GM19351 (cell line): ENCODE data around the gene CTU1.
"Not testable (repeated sequence)": the region's sequence is repeated elsewhere in the genome, so short reads cannot be mapped to it uniquely, and the experiment has no call there.

Experiments
- ATAC-seq: cut with Tn5 transposase; IDR thresholded peaks from one replicate; pipeline ENCODE4 v1.9.1; 2021; ENCODE audit warnings: mild to moderate bottlenecking, moderate library complexity; ENCODE audit not compliant: unreplicated experiment

CTU1 gene

DNA sequence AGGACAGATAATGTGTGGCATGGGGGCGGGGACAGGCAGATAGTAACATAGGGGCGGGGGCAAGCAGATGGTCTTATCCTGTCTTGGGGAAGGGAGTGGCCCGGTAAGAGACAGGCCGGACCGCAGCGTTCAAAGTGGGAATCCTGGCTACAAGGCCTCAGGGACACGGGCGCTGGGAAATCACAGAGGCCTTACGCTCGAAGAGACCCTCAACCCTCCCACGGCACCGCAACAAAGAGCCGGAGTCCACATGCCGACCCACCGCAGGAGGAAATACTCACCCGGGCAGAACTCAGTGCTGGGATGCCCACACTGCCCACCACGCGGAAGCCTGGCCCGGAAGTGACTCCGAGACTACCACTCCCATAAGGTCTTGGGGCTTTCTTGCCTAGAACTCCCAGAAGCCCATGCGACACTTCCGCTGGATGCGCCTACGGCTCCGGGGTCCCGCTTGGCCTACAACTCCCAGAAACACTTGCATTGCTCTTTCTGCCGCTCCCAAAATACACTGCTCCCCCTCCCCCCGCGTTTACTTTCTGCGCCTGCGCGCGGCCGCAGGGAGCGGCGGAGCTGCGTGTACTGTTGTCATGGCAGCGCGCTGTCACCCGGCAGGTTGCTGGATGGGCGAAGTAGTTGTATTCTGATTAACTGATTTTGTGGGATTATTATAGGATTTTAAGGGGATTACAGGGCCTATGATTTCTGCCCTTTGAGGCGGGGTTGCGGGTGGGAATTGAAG, at the start of gene CTU1:
CTU1 (minus strand) TSS at position 344 of the 739 bp plus-strand sequence. CDS start 3,840 bp downstream, outside the sequence.
- peak; percentile 94 for ATAC-seq

DNA sequence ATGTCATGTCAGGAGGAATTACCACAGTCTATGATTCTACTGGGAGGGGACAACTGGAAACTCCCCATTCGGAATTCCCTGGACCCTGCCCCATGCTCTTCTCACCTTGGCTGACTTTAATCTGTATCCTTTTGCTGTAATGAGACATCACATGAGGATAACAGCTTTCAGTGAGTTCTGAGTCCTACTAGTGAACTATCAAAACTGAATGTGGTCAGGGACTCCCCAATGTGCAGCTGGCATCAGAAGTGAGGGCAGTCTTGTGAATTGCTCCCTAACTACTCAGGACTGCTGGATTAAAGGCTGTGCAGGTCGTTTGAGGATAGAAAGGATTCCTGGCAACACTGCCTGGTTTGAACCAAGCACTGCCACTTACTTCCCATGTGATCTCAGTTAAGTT, 49.1 kb upstream of the CTU1 start:
- no peak for ATAC-seq

DNA sequence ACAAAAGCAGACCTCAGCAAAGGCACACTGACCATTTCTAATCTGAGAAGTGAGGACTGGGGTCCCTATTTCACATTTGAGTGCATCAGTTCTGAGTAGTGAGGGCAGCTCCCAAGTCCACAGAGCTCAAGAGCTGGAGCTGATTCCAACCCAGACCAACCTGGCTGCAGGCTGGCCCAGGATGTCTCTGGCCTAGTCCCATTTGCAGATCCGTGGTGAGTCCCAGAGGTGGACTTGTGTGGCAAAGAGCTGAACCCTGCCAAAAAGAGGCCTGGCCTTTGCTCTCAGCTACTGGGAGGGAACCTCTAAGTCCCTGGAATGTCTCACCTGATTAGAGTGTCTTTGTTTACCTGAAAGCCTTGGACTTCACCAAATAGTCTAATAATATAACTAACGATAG, 48.5 kb upstream of the CTU1 start:
- ATAC-seq: no peak

DNA sequence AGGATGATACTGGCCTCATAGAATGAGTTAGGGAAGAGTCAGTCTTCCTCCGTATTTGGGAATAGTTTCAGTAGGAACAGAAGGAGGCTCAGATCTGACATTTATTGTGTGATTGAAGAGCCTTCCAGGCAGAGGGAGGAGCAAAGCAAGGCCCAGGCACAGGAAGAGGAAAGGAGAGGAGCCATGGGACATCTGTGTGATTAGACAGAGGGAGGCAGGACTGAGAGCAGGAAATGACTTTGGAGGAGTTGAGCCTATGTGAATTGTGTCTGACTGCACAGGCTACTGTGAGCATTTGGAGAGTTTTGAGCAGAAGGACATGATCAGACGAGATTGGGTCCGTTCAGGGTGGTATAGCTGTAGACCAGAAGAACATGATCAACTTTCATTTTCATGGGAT, 42.4 kb upstream of the CTU1 start:
- ATAC-seq: no peak

DNA sequence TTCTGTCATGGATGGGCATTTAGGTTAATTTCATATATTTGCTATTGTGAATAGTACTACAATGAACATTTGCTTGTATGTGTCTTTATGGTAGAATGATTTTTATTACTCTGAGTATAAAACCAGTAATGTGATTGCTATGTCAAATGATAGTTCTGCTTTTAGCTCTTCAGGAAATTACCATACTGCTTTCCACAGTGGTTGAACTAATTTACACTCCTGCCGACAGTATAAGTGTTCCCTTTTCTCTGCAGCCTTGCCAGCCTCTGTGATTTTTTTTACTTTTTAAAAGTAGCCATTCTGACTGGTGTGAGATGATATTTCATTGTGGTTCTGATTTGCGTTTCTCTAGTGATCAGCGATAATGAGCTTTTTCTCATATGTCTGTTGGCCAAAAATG, 40.4 kb upstream of the CTU1 start:
- ATAC-seq: no peak

DNA sequence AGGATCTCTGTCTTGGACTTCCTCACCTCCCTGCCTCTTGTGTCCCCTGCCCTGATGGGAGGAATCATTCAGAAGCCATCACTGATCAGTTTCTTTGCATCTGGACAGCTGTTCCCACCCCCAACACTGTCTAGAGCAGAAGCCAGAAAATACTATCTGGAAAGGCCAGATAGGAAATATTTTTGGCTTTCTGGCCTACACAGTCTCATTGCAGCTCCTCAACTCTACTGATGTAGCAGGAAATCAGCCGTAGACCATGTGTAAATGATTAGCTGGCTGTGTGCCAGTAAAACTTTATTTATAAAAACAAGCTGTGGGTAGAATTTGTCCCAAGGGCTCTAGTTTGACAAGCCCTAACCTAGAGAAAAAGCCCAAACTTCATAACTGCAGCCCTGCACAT, 39.5 kb upstream of the CTU1 start:
- no peak for ATAC-seq

DNA sequence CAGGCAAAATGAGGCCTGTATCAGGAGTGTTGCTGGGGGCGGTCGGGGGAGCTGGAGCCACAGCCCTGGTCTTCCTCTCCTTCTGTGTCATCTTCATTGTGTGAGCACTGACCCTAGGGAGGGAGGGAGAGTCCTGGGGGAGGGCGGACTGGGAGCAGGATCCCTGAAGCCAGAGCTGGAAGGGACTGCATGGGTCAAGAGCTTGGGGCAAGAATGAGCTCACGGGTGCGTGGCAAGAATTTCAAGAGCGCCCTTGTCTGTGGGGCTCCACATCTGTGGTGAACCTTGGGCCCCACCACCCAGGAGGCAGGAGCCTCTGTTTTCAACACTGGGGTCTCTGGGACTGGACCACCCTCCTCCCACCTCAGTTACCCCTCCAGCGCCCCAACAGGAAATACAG, 38.5 kb upstream of the CTU1 start:
- no peak for ATAC-seq

DNA sequence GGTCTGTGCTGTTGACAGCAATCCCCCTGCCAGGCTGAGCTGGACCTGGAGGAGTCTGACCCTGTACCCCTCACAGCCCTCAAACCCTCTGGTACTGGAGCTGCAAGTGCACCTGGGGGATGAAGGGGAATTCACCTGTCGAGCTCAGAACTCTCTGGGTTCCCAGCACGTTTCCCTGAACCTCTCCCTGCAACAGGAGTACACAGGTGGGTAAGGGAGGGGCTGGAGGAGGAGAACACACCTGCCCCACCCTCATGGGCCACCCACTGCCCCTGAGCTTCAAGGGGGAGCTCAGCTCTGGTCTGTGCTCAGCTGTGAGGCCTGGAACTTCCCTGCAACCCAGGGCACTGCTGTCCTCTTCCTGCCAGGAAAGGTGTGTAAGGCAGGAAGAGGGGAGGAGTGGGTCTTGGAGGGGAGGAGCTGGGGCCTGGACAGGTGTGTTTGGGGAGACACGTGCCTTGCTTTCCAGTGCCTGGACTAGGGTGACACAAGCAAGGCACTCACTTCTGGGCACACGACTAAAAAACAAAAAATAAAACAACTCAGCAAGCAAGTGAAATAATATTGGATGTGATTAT, 37.8 kb upstream of the CTU1 start:
- ATAC-seq: no peak

DNA sequence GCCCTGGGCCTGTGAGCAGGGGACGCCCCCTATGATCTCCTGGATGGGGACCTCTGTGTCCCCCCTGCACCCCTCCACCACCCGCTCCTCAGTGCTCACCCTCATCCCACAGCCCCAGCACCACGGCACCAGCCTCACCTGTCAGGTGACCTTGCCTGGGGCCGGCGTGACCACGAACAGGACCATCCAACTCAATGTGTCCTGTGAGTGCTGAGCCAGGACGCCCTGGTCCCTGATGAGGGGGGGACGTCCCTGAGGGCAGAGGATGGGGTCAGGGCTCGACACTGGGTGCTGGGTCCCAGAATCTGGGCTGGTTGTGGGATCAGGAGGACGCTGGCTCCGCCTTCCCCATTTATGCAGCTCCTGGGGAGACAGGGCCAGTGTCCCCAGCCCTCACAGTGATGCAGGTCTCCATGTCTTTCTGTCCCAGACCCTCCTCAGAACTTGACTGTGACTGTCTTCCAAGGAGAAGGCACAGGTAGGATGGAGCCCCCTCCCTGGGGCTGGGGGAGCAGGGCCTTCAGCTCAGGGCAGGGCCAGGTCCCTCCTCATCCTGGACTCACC, 36.4 kb upstream of the CTU1 start:
- ATAC-seq: no peak

DNA sequence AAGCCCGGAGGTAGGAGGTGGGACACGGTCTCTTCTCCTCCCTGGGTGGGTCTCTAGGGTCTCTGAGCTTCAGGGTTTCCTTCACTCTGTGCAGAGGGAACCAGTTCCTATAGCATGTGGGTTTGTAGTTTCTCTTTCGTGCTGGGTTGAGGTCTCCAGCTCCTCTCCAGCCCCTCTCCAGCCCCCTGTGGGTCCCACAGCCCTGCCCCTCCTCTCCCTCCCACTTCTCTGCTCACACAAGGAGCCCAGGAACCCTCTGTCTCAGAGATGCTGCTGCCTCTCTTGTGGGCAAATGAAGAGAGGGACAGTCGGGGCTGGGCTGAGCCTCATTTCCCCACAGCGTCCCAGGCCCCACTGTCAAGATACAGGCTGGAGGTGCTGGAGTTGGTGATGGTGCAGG, 35.3 kb upstream of the CTU1 start:
- ATAC-seq: no peak

DNA sequence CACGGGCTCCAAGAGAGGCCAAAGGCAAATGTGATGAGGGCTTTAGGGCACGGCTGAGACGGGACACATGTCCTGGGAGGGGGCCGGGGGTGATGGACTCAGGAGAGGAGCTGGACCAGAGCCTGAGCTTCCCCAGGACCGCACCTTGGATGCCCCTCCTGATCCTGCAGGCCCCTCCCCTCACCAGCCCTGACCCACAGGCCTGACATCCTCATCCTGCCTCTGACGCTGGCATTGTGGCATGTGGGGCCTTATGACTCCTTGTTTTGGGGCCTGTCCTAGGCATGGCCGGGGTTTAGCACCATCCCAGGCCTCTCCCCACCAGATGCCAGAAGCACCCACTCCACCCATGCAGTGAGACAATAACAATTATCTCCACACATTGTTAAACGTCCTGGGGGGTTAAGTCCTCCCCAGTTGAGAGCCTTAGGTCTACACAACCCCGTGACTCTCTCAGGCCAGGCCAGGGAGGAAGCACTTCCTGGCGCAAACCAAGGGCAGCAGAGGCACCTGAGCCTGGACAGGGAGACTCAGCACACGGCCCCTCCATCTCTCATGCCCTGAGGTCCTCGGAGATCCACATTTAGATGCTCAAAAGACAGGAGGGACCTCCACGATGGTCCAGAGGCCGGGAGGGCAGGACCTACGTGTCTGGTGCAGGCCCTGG, 34.7 kb upstream of the CTU1 start:
- ATAC-seq: not testable (repeated sequence)

DNA sequence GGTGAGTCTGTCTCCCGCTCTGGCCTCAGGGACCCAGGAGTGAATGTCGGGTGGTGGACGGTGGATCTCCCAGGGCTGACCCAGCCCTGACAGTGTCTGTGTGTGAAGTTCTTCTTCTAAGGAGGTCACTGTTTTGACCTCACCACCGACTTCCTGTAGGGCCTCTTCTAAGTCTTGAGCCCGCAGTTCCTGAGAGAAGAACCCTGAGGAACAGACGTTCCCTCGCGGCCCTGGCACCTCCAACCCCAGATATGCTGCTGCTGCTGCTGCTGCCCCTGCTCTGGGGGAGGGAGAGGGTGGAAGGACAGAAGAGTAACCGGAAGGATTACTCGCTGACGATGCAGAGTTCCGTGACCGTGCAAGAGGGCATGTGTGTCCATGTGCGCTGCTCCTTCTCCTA, 33.9 kb upstream of the CTU1 start, which contains the start of gene SIGLEC7:
SIGLEC7 (plus strand) TSS at position 183 of the 400 bp plus-strand sequence; CDS start at position 252, 69 bp downstream.
- no peak for ATAC-seq

DNA sequence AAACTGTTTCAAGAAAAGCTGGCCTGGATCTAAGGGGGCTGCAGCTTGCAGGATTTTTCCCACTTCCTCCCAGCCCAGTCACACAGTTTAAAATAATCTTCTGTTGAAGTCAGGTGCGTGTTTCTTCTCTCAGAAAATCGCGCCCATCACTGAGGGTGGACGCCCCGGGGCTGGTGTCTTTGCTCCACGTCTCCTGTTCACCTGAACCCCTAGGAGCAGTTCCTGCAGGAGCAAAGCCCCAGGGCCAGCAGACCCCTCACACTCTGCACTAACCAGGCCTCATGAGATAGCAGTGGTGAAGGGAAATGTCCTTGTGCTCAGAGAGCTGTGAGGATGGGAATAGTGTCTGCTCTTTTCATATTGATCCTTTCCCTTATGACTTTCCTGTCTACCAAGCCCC, 33.0 kb upstream of the CTU1 start:
- no peak for ATAC-seq

DNA sequence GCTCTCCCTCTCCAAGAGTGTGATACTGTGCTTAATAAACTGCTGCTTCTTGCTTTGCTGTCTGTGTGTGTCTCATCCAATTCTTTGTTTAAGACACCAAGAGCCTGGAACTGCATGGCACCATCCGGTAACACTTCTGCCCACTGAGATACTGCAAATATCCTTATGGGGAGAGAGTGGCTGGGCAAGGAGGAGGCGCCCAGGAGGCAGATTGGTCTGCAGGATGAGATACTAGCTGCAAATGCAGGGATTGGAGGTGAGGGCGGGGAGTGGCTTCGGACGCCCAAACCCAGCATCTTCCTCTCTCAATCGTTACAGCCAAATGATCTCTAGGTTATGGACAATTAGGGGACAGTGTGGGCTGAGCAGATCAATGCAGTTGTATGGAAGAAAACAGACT, 32.2 kb upstream of the CTU1 start:
- ATAC-seq: no peak

DNA sequence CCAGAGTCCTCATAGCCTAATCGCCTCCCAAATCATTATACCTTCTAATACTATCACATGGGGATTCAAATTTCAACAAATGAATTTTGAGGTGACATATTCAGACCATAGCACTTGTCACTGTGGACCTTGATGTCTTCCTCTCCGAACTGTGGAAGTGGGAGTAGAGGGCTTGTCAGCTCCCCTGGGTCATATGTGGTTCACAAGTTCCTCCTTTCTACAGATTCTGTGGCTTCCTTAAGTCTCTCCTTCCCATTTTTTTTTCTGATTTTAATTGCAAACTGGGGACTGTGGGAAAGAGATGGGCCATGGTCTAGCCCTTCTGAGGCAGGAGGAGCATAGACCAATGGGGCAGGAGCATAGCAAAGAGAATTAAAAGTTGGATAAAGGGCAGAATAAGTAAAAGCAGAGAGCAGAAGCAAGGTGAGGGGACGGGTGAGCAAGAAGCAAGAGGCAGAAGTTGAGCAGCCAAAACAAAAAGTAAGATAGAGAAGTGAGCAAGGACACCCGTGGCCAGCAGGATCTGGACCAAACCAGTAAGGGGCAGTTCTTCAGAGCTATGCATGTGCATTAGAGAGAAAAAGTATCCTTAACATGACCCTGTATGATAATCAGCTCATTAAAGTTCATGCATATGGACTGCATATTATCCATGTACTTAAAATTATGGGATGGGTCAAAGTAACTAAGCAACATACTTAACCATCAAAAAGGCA, 31.2 kb upstream of the CTU1 start:
- no peak for ATAC-seq

DNA sequence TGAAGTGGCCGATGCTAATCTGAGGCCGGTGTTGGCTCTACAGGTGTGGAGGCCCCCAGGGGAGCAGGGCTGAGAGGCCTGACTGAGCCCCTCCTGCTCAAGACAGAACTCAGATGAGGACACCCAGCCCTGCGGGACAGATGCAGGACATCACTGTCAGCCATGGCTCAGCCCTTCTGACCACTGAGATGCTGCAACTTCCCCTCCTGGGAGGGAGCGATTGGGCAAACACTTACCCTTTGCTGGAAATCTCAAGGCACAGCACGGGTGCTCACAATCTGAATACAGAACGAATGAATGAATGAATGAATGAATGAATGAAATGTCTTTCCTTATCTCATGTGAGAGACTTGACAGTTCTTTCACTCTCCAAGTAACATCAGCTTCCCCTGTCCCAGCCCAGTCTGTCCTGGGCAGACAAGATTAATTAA, 30.4 kb upstream of the CTU1 start:
- no peak for ATAC-seq

DNA sequence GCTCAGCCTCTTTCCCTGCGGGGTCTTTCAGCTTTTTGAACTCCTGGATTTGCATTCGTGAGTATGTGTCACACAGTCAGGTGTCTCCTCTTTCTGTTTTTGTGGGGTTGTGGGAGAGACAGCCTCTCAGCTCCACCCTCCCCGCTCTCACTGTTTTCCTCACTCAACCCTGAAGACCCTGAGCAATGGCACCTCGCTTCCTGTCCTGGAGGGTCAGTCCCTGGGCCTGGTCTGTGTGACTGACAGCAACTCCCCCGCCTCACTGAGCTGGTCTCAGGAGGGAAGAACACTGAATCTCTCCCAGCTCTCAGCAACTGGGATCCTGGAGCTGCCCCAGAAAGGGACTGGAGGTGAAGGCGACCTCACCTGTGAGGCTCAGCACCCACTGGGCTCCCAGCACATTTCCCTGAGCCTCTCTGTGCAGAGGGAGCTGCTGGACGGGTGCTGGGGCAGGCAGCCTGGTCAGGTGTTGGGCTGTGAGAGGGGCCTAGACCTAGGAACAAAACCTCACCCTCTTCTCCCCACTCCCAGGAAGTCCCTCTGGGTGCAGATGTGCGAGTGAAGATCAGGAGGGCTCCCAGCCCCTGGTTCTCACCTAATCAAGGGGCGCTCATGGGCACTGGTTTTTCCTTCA, 29.7 kb upstream of the CTU1 start:
- no peak for ATAC-seq

DNA sequence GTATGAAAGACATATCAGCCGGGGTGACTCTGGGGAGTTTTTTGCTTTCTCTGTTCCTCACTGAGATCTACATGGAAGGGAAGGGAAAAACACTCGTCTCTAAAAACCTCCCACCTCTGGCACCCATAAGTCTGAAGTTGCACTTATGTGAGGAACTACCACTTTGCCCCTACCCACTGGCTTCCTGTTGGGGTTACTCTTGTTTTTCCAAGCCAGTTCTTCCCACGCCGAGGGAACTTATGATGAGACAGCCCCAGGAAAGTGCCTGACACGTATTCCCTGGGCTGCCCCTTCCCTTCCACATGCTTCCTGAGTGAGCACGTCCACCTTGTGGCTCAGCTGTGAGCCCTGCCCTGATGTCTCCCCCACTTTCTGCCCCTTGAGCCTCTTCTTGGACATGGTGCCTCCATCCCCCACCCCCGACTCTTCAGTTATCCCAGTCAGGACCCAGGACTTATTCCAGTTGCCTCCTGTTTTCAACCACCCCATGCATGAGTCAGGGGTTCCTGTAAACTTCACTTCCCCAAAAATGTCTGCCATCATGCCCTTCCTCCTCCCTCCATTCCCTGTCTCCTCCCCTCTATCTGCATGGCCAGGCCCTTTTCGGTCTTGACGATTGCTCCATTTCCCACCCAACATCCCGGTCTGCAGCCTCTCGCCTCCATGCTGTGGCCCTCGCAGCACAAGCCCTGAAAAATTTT, 28.8 kb upstream of the CTU1 start:
- ATAC-seq: no peak

DNA sequence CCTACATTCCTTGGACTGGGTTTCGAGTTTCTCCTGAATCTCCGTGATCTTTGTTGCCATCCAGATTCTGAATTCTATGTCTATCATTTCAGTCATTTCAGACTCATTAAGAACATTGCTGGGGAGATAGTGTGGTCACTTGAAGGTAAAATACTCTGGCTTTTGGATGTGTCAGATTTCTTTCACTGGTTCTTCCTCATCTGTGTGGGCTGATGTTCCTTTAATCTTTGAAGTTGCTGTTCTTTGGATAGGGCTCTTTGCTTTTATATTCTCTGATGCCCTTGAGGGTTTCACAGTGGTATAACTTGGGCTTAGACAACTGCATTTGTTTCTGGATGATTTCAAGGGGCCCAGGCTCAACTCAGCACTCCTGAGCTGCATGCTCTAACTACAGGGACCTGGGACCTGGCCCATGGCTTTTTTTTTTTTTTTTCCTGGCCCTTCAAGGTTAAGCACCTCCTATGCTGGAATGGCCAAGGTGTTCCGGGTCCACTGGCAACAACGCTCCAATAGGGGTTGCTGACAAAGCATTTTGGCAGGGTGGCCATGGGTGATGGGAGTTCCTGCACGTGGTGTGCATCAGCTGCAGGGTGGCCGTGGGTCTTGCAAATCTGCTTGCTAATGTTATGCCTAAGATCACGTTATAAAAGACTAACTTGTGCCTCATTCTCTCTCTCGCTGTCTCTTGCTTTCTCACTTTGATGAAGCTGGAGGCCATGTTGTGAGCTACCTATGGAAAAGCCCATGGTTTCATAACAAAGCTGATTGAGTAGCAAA, 28.0 kb upstream of the CTU1 start:
- ATAC-seq: no peak
